Suprapubic skin (tissue), 4 donors: ENCODE measurements around the gene CBL. TPM values are rescaled to one million over a fixed set of nuclear protein-coding genes. Genes with fewer than 3 reads are reported as not detected.
A peak's percentile ranks its signal among the peaks of the same experiment; 100 is the strongest.

Experiments used
- DNase-seq, 2 donors: peaks; one replicate each; pipeline ENCODE4 v3.0.0-alpha.2; 2019; ENCODE audit warnings: low spot score in 2 of 2
- H3K27ac ChIP-seq: fragments of 200-600 bp; sonication (generic); one replicate; pipeline ENCODE4 v1.5.1; 2019
- H3K27me3 ChIP-seq: fragments of 200-600 bp; sonication (generic); one replicate; pipeline ENCODE4 v1.5.1; 2019
- H3K36me3 ChIP-seq: fragments of 200-600 bp; sonication (generic); one replicate; pipeline ENCODE4 v1.5.1; 2019
- H3K4me1 ChIP-seq: fragments of 200-600 bp; sonication (generic); one replicate; pipeline ENCODE4 v1.5.1; 2019
- H3K4me3 ChIP-seq: fragments of 200-600 bp; sonication (generic); one replicate; pipeline ENCODE4 v1.5.1; 2019; ENCODE audit warnings: mild to moderate bottlenecking
- H3K9me3 ChIP-seq: fragments of 200-600 bp; sonication (generic); one replicate; pipeline ENCODE4 v1.5.1; 2019
- CTCF ChIP-seq, 2 donors: fragments of 200-600 bp in 1 of 2; fragments of 450-650 bp in 1 of 2; sonication (generic) in 1 of 2; IDR thresholded peaks; one replicate each; pipeline ENCODE4 v1.5.1; 2016 to 2019; ENCODE audit warnings: antibody characterized with exemption in 2 of 2, mild to moderate bottlenecking in 1 of 2, moderate library complexity in 1 of 2
- EP300 ChIP-seq: sonication (generic); formaldehyde crosslinking; IDR thresholded peaks from one replicate; pipeline ENCODE4 v1.6.1; 2017; ENCODE audit warnings: antibody characterized with exemption
- POLR2A ChIP-seq, 2 donors: fragments of 450-650 bp; IDR thresholded peaks; one replicate each; pipeline ENCODE4 v1.6.1; 2017; ENCODE audit warnings: antibody characterized with exemption in 2 of 2, mild to moderate bottlenecking in 2 of 2, moderate library complexity in 2 of 2
- POLR2AphosphoS5 ChIP-seq, 3 donors: sonication (generic); formaldehyde crosslinking; IDR thresholded peaks; one replicate each; pipeline ENCODE4 v1.6.1; 2017; ENCODE audit warnings: antibody characterized with exemption in 3 of 3
- WGBS: methylation state at CpG from one replicate; pipeline ENCODE4 v1.1.5; 2018; 5-methylcytosine and 5-hydroxymethylcytosine counted together
- total RNA-seq, 4 donors: library from RNA; depleted of rRNA; stranded (reverse); fragments of >200 nt; gene quantifications; one replicate each; pipeline ENCODE4 v1.1.0, GENCODE V29; 2016

Gene CBL
- total RNA-seq, 4 donors from 2014 or later, result 13.2 to 17.4 (median 17.2) TPM

- H3K9me3 ChIP-seq, result no peaks in the 10 kb centered on the region
- DNase-seq, result no peak
- peaks cover 8% of the 10 kb centered on the region for H3K36me3 ChIP-seq
- peaks cover 14% of the 10 kb centered on the region for H3K27me3 ChIP-seq
- 71% methylated on average over 3 of the region's 9 CpGs for WGBS
- no peak overlapping the region for H3K4me3 ChIP-seq
- no peak for TF ChIP-seq CTCF (IDR thresholded peaks at IDR 0.05)
- H3K4me1 ChIP-seq, result peaks cover 57% of the 10 kb centered on the region
- no peak overlapping the region for H3K27ac ChIP-seq
Measured at GRCh38 chr11:119336744-119337469, 130.8 kb downstream of the CBL start.

GRCh38 chr11:119337581-119338317 is 131.6 kb downstream of the CBL start:
- peaks cover 8% of the 10 kb centered on the region for H3K36me3 ChIP-seq
- no peak for TF ChIP-seq CTCF (IDR thresholded peaks at IDR 0.05)
- no peak for TF ChIP-seq POLR2A (IDR thresholded peaks at IDR 0.05)
- TF ChIP-seq POLR2AphosphoS5 (IDR thresholded peaks at IDR 0.05), result no peak
- TF ChIP-seq EP300, result no peak
- DNase-seq, result no peak
- H3K9me3 ChIP-seq, result no peaks in the 10 kb centered on the region
- no peak overlapping the region for H3K4me3 ChIP-seq
- no peak overlapping the region for H3K27ac ChIP-seq
- peaks cover 14% of the 10 kb centered on the region for H3K27me3 ChIP-seq
- WGBS, result 84% methylated on average over 6 of the region's 9 CpGs
- peaks cover 57% of the 10 kb centered on the region for H3K4me1 ChIP-seq

- TF ChIP-seq CTCF (IDR thresholded peaks at IDR 0.05) (peak; percentile 74 to 86), POLR2AphosphoS5 (IDR thresholded peaks at IDR 0.05) (no peak), POLR2A (IDR thresholded peaks at IDR 0.05) (no peak), EP300 (no peak)
- Histone ChIP-seq H3K27me3 (peaks cover 14% of the 10 kb centered on the region), H3K4me3 (peak overlapping the region; percentile 66), H3K9me3 (no peaks in the 10 kb centered on the region), H3K36me3 (peaks cover 8% of the 10 kb centered on the region), H3K4me1 (peaks cover 57% of the 10 kb centered on the region), H3K27ac (no peak overlapping the region)
- no peak for DNase-seq
- 29% methylated on average over 17 of the region's 17 CpGs for WGBS
Measured at GRCh38 chr11:119338318-119338890, 132.3 kb downstream of the CBL start.

- Histone ChIP-seq H3K9me3 (no peaks in the 10 kb centered on the region), H3K27ac (peak overlapping the region; percentile 89), H3K36me3 (peaks cover 8% of the 10 kb centered on the region), H3K27me3 (peaks cover 14% of the 10 kb centered on the region), H3K4me3 (peak overlapping the region; percentile 66), H3K4me1 (peaks cover 57% of the 10 kb centered on the region)
- DNase-seq, result no peak
- 70% methylated on average over 8 of the region's 11 CpGs for WGBS
- TF ChIP-seq POLR2A (IDR thresholded peaks at IDR 0.05), result no peak
- TF ChIP-seq EP300, result no peak
- no peak for TF ChIP-seq POLR2AphosphoS5 (IDR thresholded peaks at IDR 0.05)
- TF ChIP-seq CTCF (IDR thresholded peaks at IDR 0.05), result no peak
Measured at GRCh38 chr11:119338965-119339588, 132.9 kb downstream of the CBL start.
